Thoracic aorta (tissue), 2 donors: ENCODE measurements around the gene MRPL58. TPM values are rescaled to one million over a fixed set of nuclear protein-coding genes. Genes with fewer than 3 reads are reported as not detected.

Experiments
- ATAC-seq: fragments of 150-250 bp; one replicate; pipeline ENCODE4 v1.8.0; 2017; ENCODE audit warnings: low read depth; ENCODE audit not compliant: insufficient number of reproducible peaks, low FRiP score
- DNase-seq: peaks from one replicate; pipeline ENCODE4 v3.0.0-alpha.2; 2020; ENCODE audit warnings: low spot score
- H3K27ac ChIP-seq, 2 donors: fragments of 200-600 bp; sonication (generic); 1 replicate in 1 of 2; 2 replicates in 1 of 2; pipeline ENCODE4 v1.5.1; 2016; ENCODE audit warnings: mild to moderate bottlenecking in 2 of 2, moderate library complexity in 2 of 2
- H3K27me3 ChIP-seq: fragments of 200-600 bp; sonication (generic); replicated peaks from 2 replicates; pipeline ENCODE4 v1.6.0; 2016; ENCODE audit warnings: mild to moderate bottlenecking; ENCODE audit not compliant: insufficient read depth
- H3K36me3 ChIP-seq: fragments of 200-600 bp; sonication (generic); one replicate; pipeline ENCODE4 v1.5.1; 2016
- H3K4me1 ChIP-seq, 2 donors: fragments of 200-600 bp; sonication (generic); 1 replicate in 1 of 2; 2 replicates in 1 of 2; pipeline versions ENCODE4 v1.5.1 to v1.6.0; 2016; ENCODE audit warnings: low read depth in 2 of 2, mild to moderate bottlenecking in 1 of 2; ENCODE audit not compliant: control insufficient read depth in 1 of 2
- H3K4me3 ChIP-seq: fragments of 200-600 bp; sonication (generic); 2 replicates; pipeline ENCODE4 v1.5.1; 2016; ENCODE audit warnings: mild to moderate bottlenecking
- H3K9me3 ChIP-seq: fragments of 200-600 bp; sonication (generic); 2 replicates; pipeline ENCODE4 v1.5.1; 2016
- CTCF ChIP-seq: fragments of 200-600 bp; sonication (generic); IDR thresholded peaks from one replicate; pipeline ENCODE4 v1.5.1; 2019; ENCODE audit warnings: antibody characterized with exemption
- total RNA-seq, 2 donors: library from RNA; depleted of rRNA; stranded (reverse); fragments of >200 nt; gene quantifications; one replicate each; pipeline versions ENCODE4 v1.1.0 to v1.2.3, GENCODE V29; 2016

Gene MRPL58
- total RNA-seq, 2 donors from 2014 or later, result 40.3 to 82.6 TPM

GRCh38 chr17:75049706-75050105 is 37.2 kb downstream of the MRPL58 start:
- H3K27me3 ChIP-seq, result no peaks in the 10 kb centered on the region
- H3K27ac ChIP-seq, result no peak overlapping the region
- DNase-seq (no peak), ATAC-seq (no peak)
- H3K36me3 ChIP-seq, result peaks cover 25% of the 10 kb centered on the region
- peaks cover 15 to 27% of the 10 kb centered on the region in 2 donors for H3K4me1 ChIP-seq
- no peaks in the 10 kb centered on the region for H3K9me3 ChIP-seq
- no peak for TF ChIP-seq CTCF
- no peak overlapping the region for H3K4me3 ChIP-seq

- Histone ChIP-seq H3K4me3 (no peak overlapping the region), H3K27me3 (no peaks in the 10 kb centered on the region), H3K27ac (no peak overlapping the region), H3K9me3 (no peaks in the 10 kb centered on the region), H3K4me1 (peaks cover 9 to 19% of the 10 kb centered on the region in 2 donors), H3K36me3 (peaks cover 25% of the 10 kb centered on the region)
- TF ChIP-seq CTCF, result no peak
- DNase-seq, result no peak
- ATAC-seq, result no peak
Observed at GRCh38 chr17:75051941-75052340, 39.5 kb downstream of the MRPL58 start.

- no peaks in the 10 kb centered on the region for H3K27me3 ChIP-seq
- no peak overlapping the region for H3K27ac ChIP-seq
- DNase-seq, result no peak
- peaks cover 45% of the 10 kb centered on the region for H3K36me3 ChIP-seq
- H3K4me1 ChIP-seq, result no peaks in the 10 kb centered on the region
- no peaks in the 10 kb centered on the region for H3K9me3 ChIP-seq
- no peak overlapping the region for H3K4me3 ChIP-seq
- TF ChIP-seq CTCF, result no peak
- ATAC-seq, result no peak
Observed at GRCh38 chr17:75059369-75060345, 47.2 kb downstream of the MRPL58 start.

- peaks cover 52% of the 10 kb centered on the region for H3K36me3 ChIP-seq
- no peak for ATAC-seq
Observed at GRCh38 chr17:75060434-75061054, 48.1 kb downstream of the MRPL58 start.

More at GRCh38 chr17:75060434-75061054, 48.1 kb downstream of the MRPL58 start:
- no peaks in the 10 kb centered on the region for H3K4me1 ChIP-seq
- no peak overlapping the region for H3K27ac ChIP-seq
- no peaks in the 10 kb centered on the region for H3K27me3 ChIP-seq
- no peak overlapping the region for H3K4me3 ChIP-seq
- DNase-seq, result no peak
- TF ChIP-seq CTCF, result no peak
- no peaks in the 10 kb centered on the region for H3K9me3 ChIP-seq
